Transverse colon (tissue), 4 donors: ENCODE results near the gene SBNO2.

ENCODE experiments used
- EP300 ChIP-seq: sonication (generic); formaldehyde crosslinking; IDR thresholded peaks from one replicate; pipeline ENCODE4 v1.6.1; 2017; ENCODE audit warnings: antibody characterized with exemption, low read depth
- POLR2A ChIP-seq: fragments of 450-650 bp; IDR thresholded peaks from one replicate; pipeline ENCODE4 v1.6.1; 2016; ENCODE audit warnings: antibody characterized with exemption, mild to moderate bottlenecking, moderate library complexity
- POLR2AphosphoS5 ChIP-seq, 3 donors: sonication (generic); formaldehyde crosslinking; IDR thresholded peaks; one replicate each; pipeline ENCODE4 v1.6.1; 2016; ENCODE audit warnings: antibody characterized with exemption in 3 of 3
- TF ChIP-seq, protein P1 (sequence below), 5 experiments: fragments of 200-600 bp in 3 of 5; fragments of 450-650 bp in 2 of 5; sonication (generic) in 3 of 5; IDR thresholded peaks; 1 replicate in 2 of 5; 2 replicates in 3 of 5; pipeline ENCODE4 v1.5.1; 2016 to 2017; ENCODE audit warnings: antibody characterized with exemption in 5 of 5, inconsistent platforms in 3 of 5, mild to moderate bottlenecking in 2 of 5, moderate library complexity in 1 of 5

DNA sequence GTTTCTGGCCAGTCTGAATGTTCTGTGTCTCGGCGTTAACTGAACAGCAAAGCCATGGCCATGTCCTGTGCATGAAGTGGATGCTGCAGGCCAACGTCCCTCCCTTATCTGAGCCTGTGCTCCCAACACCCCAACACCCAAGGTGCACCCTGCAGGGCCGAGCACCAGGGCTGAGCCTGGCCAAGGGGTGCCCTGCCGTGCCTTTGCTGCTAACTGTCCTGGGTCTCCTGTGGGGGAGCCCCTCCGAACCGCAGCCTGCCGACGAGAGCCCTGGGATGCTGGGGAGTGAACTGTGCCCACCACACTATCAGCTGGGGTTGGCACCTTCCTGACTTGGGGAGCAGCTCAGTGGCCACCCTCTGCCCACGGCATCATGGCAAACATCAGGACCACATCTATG, 52.7 kb downstream of the SBNO2 start:
- TF ChIP-seq EP300 (no peak), POLR2A (no peak), POLR2AphosphoS5 (IDR thresholded peaks at IDR 0.05) (no peak)
- TF ChIP-seq, protein P1, sequence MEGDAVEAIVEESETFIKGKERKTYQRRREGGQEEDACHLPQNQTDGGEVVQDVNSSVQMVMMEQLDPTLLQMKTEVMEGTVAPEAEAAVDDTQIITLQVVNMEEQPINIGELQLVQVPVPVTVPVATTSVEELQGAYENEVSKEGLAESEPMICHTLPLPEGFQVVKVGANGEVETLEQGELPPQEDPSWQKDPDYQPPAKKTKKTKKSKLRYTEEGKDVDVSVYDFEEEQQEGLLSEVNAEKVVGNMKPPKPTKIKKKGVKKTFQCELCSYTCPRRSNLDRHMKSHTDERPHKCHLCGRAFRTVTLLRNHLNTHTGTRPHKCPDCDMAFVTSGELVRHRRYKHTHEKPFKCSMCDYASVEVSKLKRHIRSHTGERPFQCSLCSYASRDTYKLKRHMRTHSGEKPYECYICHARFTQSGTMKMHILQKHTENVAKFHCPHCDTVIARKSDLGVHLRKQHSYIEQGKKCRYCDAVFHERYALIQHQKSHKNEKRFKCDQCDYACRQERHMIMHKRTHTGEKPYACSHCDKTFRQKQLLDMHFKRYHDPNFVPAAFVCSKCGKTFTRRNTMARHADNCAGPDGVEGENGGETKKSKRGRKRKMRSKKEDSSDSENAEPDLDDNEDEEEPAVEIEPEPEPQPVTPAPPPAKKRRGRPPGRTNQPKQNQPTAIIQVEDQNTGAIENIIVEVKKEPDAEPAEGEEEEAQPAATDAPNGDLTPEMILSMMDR (IDR thresholded peaks at IDR 0.05): no peak
